Kidney (tissue), 14 donors: Measurements from ENCODE around the gene MTPN. TPM values are rescaled to one million over a fixed set of nuclear protein-coding genes. Genes with fewer than 3 reads are reported as not detected.

Experiments
- DNase-seq, 5 donors: peaks; one replicate each; pipeline ENCODE4 v3.0.0-alpha.2; 2013 to 2020
- FAIRE-seq: peaks from 2 replicates; lab custom pipeline; 2012; peaks lifted over from hg19 to GRCh38; lab: Jason Lieb, UNC
- H3K27ac ChIP-seq, 2 donors: one replicate each; pipeline ENCODE4 v1.7.0; 2013; ENCODE audit warnings: low read depth in 2 of 2, low read length in 2 of 2, inconsistent platforms in 1 of 2
- H3K27me3 ChIP-seq: one replicate; pipeline ENCODE4 v1.7.1; 2013; ENCODE audit warnings: low read length, inconsistent platforms; ENCODE audit not compliant: control insufficient read depth, insufficient read depth
- H3K36me3 ChIP-seq, 3 donors: one replicate each; pipeline versions ENCODE4 v1.7.0 to v1.7.1; 2013; ENCODE audit warnings: low read length in 3 of 3, control low read depth in 1 of 3, inconsistent platforms in 1 of 3; ENCODE audit not compliant: insufficient read depth in 3 of 3, control insufficient read depth in 2 of 3
- H3K4me1 ChIP-seq, 3 donors: one replicate each; pipeline versions ENCODE4 v1.7.0 to v1.7.1; 2013; ENCODE audit warnings: low read length in 3 of 3, inconsistent platforms in 1 of 3, low read depth in 1 of 3; ENCODE audit not compliant: control insufficient read depth in 2 of 3, insufficient read depth in 2 of 3
- H3K4me3 ChIP-seq, 3 donors: one replicate each; pipeline versions ENCODE4 v1.7.0 to v1.8.1; 2013; ENCODE audit warnings: low read length in 3 of 3, control low read depth in 1 of 3, inconsistent platforms in 1 of 3
- H3K9ac ChIP-seq, 3 donors: one replicate each; pipeline versions ENCODE4 v1.7.0 to v1.7.1; 2013; ENCODE audit warnings: low read length in 3 of 3, control low read depth in 1 of 3, inconsistent platforms in 1 of 3
- H3K9me3 ChIP-seq, 3 donors: one replicate each; pipeline versions ENCODE4 v1.7.0 to v1.7.1; 2013; ENCODE audit warnings: low read length in 3 of 3, control low read depth in 1 of 3, inconsistent platforms in 1 of 3; ENCODE audit not compliant: control insufficient read depth in 2 of 3, insufficient read depth in 1 of 3
- CTCF ChIP-seq: IDR thresholded peaks from 3 replicates; pipeline ENCODE4 v1.5.1; 2012; ENCODE audit warnings: mild to moderate bottlenecking, moderate library complexity, borderline replicate concordance; ENCODE audit not compliant: insufficient read depth; ENCODE audit errors: extremely low read depth
- intact Hi-C: fragments of 100-400 bp; cut with DNase I; formaldehyde crosslinking; loops from one replicate; pipeline ENCODE4 v1.11.1; 2022
- polyA plus RNA-seq: library from polyadenylated mRNA; stranded (reverse); fragments of 350-450 nt; fragmentation: Illumina TruSeq; extraction: RNeasy Lipid Tissue Mini Kit (QIAGEN cat#74804); gene quantifications from one replicate; pipeline ENCODE4 v1.2.3, GENCODE V29; 2014; ENCODE audit warnings: low read depth, low replicate concordance; ENCODE audit not compliant: insufficient read depth
- total RNA-seq: library from RNA; stranded (reverse); fragmentation: NEBNext Ultra II Directional; extraction: Animal tissue kit (Norgen Biotek cat#: 25700); gene quantifications from one replicate; pipeline ENCODE4 v1.2.1, GENCODE V29; 2021
- donor health status: control.
- donor health status: control.
- donor health status: control.
- donor health status: control.
- donor health status: control.
- donor health status: DM: yes; HTN: yes; CAD: no.
- donor health status: Normal renal cell carcinoma (clear cell type).

Gene MTPN
- total and polyA plus RNA-seq, 2 donors from 2014 or later = 43.1 to 101 TPM

- H3K27me3 ChIP-seq = no peaks in the 10 kb centered on the region
- no peak overlapping the region for H3K9ac ChIP-seq
Observed at GRCh38 chr7:135924302-135924701, 52.9 kb downstream of the MTPN start.

GRCh38 chr7:135922263-135922662 is 54.9 kb downstream of the MTPN start:
- Histone ChIP-seq H3K9ac (no peak overlapping the region), H3K27me3 (no peaks in the 10 kb centered on the region), H3K36me3 (no peaks in the 10 kb centered on the region), H3K9me3 (no peaks in the 10 kb centered on the region), H3K4me1 (no peaks in the 10 kb centered on the region), H3K27ac (no peak overlapping the region), H3K4me3 (no peak overlapping the region)
- no peak for FAIRE-seq
- TF ChIP-seq CTCF = no peak
- DNase-seq = no peak
- intact Hi-C loops = no loop called here

More at GRCh38 chr7:135924302-135924701, 52.9 kb downstream of the MTPN start:
- intact Hi-C loops = no loop called here
- TF ChIP-seq CTCF = no peak
- H3K36me3 ChIP-seq = no peaks in the 10 kb centered on the region
- no peak overlapping the region for H3K4me3 ChIP-seq
- H3K27ac ChIP-seq = no peak overlapping the region
- H3K4me1 ChIP-seq = peaks cover 0 to 2% (median 0%) of the 10 kb centered on the region in 3 donors
- FAIRE-seq (no peak), DNase-seq (no peak)
- no peaks in the 10 kb centered on the region for H3K9me3 ChIP-seq

GRCh38 chr7:135920478-135920877 is 56.7 kb downstream of the MTPN start:
- no peak for TF ChIP-seq CTCF
- DNase-seq = no peak
- H3K36me3 ChIP-seq = no peaks in the 10 kb centered on the region
- no peaks in the 10 kb centered on the region for H3K27me3 ChIP-seq
- H3K9ac ChIP-seq = no peak overlapping the region
- H3K9me3 ChIP-seq = no peaks in the 10 kb centered on the region
- no peak overlapping the region for H3K27ac ChIP-seq
- intact Hi-C loops = no loop called here
- no peak overlapping the region for H3K4me3 ChIP-seq
- FAIRE-seq = no peak
- no peaks in the 10 kb centered on the region for H3K4me1 ChIP-seq

- no peak for TF ChIP-seq CTCF
- H3K9me3 ChIP-seq = no peaks in the 10 kb centered on the region
- no peaks in the 10 kb centered on the region for H3K4me1 ChIP-seq
- H3K4me3 ChIP-seq = no peak overlapping the region
- no peaks in the 10 kb centered on the region for H3K36me3 ChIP-seq
- intact Hi-C loops = no loop called here
- H3K27me3 ChIP-seq = no peaks in the 10 kb centered on the region
- no peak overlapping the region for H3K27ac ChIP-seq
- FAIRE-seq (no peak), DNase-seq (no peak)
- H3K9ac ChIP-seq = no peak overlapping the region
Observed at GRCh38 chr7:135919071-135919841, 57.9 kb downstream of the MTPN start.
